Activated CD8-positive, alpha-beta memory T cell treated with anti-CD3 and anti-CD28 coated beads, Interleukin-2, amount 50 U/mL, for 24 hours (primary cell): Measurements from ENCODE around the gene CFAP58.

Experiments
- DNase-seq: peaks from one replicate; pipeline ENCODE4 v3.0.0-alpha.2; 2020; ENCODE audit errors: extremely low read depth

Gene CFAP58

GRCh38 chr10:104322416-104322782 lies 31.2 kb upstream of the CFAP58 start:
- no peak for DNase-seq

DNA sequence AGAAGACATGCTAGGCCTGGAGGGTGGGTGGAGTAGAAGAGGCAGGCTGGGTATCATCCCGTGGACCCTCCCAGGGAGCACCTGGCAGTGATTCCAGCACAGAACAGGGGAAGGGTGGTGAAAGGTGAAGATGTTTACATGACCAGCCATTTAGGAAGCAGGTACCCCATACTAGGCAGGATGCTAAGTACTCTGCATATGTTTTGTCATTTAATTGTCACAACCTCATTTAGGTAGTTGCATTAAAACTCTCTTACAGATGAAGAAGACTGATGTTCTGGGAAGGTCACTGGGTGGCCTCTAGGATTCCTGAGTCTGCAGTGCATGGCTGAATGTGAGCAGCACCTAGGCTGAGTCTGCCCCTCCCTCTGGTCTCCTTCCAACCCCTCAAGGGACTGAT lies 30.5 kb upstream of the CFAP58 start:
- DNase-seq: no peak

DNA sequence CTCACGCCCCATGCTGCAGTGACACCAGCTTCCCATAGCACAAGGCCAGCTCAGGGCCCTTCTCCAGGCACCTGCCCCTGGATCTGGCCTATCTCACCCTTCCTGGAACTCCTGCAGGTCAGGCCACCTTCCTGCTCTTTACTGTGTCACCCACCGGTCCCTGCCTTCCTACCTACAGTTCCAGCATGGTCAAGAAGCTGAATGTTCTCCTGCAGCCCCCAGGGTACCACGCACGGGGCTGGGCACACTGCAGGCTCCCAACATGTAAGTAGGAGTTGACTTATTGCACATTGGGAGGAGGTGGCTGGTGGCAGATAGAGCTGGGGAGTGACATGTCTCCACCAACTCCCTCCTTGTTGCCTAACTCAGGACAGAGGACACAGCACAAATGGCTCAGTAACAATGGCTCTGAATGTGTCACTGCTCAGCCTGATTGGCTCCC lies 29.9 kb upstream of the CFAP58 start:
- no peak for DNase-seq

DNA sequence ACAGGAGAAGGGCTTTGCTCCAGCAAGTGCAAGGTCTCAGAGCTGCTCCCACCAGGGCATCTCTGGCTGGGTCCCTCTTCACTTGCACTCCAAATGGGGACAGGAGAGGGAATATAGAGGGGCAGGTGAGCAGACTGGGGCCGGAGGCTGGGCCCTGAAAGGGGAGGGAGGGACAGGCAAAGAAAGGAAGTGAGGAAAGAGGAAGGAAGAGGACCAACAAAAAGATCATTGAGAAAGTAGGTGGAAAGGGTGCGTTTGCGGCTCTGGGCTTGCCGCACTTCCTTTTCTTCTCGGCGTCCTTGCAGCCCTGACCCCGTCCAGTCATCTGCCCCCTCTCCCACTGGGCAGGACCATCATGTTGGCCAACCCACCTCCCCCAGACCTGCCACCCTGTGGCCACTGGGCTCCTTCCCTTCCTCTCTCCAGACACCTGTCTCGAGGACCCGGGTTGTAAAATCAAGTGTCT lies 29.4 kb upstream of the CFAP58 start:
- DNase-seq: no peak

GRCh38 chr10:104324931-104325330 lies 28.7 kb upstream of the CFAP58 start:
- DNase-seq: no peak

DNA sequence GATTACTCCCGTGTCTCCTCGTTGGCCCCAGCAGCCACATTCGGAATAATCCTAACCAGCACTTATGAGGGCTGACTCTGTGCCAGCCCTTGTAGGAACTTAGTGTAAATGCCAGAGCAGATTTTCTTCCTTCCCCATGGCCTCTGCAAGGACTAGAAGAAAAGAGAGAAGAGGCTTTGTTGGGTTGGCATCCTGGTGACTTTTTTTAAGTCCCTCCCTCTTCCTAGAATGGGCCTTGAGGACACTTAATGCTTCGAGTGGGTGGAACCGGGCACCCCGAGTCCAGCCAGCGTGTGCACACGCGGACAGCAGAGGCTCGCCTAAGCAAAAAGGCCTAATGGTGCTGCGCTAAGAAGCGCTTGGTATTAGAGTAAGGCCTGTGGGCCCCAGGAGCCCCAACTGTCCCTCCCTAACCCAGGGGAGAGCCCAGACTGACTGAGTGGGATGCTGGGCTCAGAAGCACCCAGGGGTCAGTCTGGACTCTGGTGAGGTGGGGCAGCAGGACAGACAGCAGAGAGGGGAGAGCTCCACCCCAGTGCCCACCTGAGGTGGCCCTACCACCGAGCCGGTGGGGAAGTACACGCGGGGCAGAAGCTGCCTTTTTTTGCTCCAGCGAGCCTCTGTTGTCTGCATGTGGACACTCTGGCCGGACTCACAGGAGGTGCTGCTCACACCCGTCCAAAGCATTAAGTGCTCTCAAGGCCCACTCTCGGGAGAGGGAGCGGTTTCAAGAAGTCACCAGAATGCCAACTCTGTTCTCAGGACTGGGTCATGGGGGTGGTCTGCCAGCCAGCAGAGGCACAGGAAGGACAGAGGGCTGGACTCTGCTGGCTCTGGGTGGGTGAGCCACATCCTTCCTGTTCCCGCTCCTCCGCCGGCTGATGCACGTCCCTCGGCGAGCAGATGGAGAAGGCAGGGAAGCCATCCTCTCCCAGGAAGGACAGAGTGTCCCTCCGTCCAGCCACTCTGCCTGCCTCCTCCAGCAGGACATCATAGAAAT lies 27.9 kb upstream of the CFAP58 start:
- DNase-seq: no peak

GRCh38 chr10:104326991-104327610 lies 26.5 kb upstream of the CFAP58 start:
- no peak for DNase-seq

- no peak for DNase-seq
These were observed 25.6 kb upstream of the CFAP58 start for GRCh38 chr10:104327745-104328645.

DNA sequence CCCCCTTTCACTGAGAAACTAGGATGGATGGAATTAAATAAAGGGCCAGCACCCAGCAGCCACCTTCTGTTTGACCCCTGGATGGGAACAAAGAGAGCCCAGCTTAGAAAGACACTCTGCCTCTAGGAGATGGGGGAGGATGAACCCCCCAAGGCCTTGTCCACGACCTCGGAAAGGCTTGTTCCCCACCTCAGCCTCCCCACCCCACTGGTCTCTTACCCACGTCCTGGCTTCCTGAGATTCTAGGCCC lies 25.1 kb upstream of the CFAP58 start:
- no peak for DNase-seq

GRCh38 chr10:104328896-104329710 lies 24.5 kb upstream of the CFAP58 start:
- DNase-seq: peak; percentile 68

DNA sequence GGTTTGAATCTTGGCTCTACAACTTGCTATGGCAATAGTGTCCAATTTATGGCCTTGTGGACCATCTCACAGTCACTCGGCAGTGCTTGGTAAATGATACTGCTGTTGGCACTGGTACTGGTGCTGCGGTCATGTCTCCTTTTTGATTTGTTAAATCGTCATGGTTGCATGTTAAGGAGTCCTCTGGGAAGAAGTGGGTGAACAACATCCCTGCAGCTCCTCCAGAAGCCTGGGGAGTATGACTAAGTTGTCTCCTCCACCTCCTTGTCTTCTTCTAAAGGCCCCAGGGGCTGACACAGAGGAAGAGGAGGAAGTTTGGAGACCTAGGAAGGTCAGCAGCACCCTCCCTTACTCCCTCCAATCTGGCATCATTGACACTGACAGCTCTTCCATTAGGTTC lies 23.9 kb upstream of the CFAP58 start:
- no peak for DNase-seq

GRCh38 chr10:104330168-104331110 lies 23.2 kb upstream of the CFAP58 start:
- DNase-seq: no peak

GRCh38 chr10:104331208-104331838 lies 22.3 kb upstream of the CFAP58 start:
- no peak for DNase-seq

GRCh38 chr10:104332243-104333031 lies 21.2 kb upstream of the CFAP58 start:
- DNase-seq: no peak

DNA sequence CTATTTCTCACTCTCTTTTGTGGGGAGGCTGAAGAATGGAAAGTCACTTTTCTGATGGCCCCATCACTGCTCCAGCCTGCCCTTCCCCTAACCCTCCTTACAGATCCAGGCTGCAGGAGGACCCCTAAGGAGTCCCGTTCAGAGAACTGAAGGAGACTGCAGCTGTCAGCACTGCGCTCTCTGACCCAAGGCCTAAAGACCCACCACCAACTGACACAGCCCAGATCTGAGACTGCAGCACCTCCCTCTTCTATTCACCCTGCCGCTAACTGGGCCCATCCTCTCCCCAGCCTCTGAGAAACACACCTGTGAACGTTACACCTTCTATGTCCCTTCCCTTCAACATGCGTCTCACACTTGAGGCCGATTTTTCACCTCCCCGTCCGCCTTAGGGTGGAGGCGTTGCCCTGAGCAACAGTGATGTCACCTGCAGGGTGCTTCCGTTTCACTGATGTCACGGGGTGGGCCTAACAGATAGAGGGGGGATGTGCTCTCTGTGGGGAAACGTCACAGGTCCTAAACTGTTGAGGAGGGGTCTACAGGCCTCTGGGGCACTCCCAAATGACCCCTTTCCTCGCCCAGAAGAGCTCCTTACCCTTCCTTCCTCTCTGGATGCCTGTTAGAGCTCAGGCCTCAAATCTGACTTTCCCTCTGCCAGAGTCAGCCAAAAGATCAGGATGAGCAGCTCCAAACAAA lies 20.5 kb upstream of the CFAP58 start:
- no peak for DNase-seq

- no peak for DNase-seq
These were observed 19.8 kb upstream of the CFAP58 start for GRCh38 chr10:104333728-104334373.

- no peak for DNase-seq
These were observed 19.1 kb upstream of the CFAP58 start for GRCh38 chr10:104334561-104334960.
